ENCODE data around the gene ATF3. TPM values are rescaled to one million over a fixed set of nuclear protein-coding genes. Genes with fewer than 3 reads are reported as not detected.
A peak's percentile ranks its signal among the peaks of the same experiment; 100 is the strongest.

Gene ATF3
- 37.0 TPM for polyA plus RNA-seq (2013, experiment 1 of 4)
- polyA plus RNA-seq (2013, experiment 2 of 4), result 42.6 TPM
- polyA plus RNA-seq (2013, experiment 3 of 4), result 26.2 TPM
- 36.8 TPM for polyA plus RNA-seq (2013, experiment 4 of 4)

- Histone ChIP-seq H3K4me3 (ENCODE audit: insufficient read depth, low read depth, low read length) (peak within 1 kb of the TSS; percentile 75), H3K27ac (ENCODE audit: insufficient read depth, low read depth, low read length, poor library complexity, severe bottlenecking) (peak within 1 kb of the TSS; percentile 93), H3K9me3 (ENCODE audit: control insufficient read depth, low read length) (no peaks in the 10 kb centered on the region), H3K36me3 (ENCODE audit: control insufficient read depth, insufficient read depth, low read length) (no peaks in the 10 kb centered on the region), H3K27me3 (ENCODE audit: control insufficient read depth, insufficient read depth, low read length, poor library complexity, severe bottlenecking) (peaks cover 53% of the 10 kb centered on the region), H3K4me1 (ENCODE audit: control insufficient read depth, insufficient read depth, low read length) (peaks cover 60% of the 10 kb centered on the region)
- WGBS, 2 experiments, result 0% methylated on average over 54 of the region's 54 CpGs
Measured at GRCh38 chr1:212608392-212608958, at the start of gene ATF3. ATF3 (plus strand) TSS chr1:212608761; CDS start chr1:212615022, 6,261 bp downstream.

GRCh38 chr1:212559929-212560328 lies 48.6 kb upstream of the ATF3 start:
- H3K36me3 ChIP-seq (ENCODE audit: control insufficient read depth, insufficient read depth, low read length), result no peaks in the 10 kb centered on the region
- WGBS, 2 experiments, result 93 to 95% methylated on average over 11 of the region's 11 CpGs
- peaks cover 5% of the 10 kb centered on the region for H3K4me1 ChIP-seq (ENCODE audit: control insufficient read depth, insufficient read depth, low read length)
- no peak overlapping the region for H3K27ac ChIP-seq (ENCODE audit: insufficient read depth, low read depth, low read length, poor library complexity, severe bottlenecking)
- no peak overlapping the region for H3K4me3 ChIP-seq (ENCODE audit: insufficient read depth, low read depth, low read length)
- peaks cover 21% of the 10 kb centered on the region for H3K27me3 ChIP-seq (ENCODE audit: control insufficient read depth, insufficient read depth, low read length, poor library complexity, severe bottlenecking)
- no peaks in the 10 kb centered on the region for H3K9me3 ChIP-seq (ENCODE audit: control insufficient read depth, low read length)

DNA sequence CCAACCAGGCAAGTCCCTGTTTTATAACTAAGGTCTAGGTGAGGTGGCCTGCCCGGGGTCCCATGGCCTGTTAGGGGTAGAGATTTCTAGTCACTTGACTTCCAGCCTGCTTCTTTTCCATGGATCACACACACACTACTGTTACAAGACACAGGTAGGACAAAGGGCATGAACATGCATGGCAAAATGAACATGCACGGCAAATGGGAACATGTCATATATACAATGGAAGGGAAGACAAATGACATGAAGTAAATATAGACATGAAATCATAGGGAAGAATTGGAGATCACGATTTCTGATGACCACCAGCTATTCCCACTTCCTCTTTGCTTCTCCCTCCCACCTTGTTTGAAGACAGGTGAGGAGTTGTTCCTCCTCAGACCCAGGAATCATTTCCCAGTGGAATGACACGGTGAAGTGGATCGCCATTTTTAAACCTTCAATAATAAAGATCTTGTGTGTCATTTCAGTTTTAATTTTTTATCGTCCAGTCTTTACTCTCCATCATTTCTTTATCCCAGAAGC lies 47.6 kb upstream of the ATF3 start:
- Histone ChIP-seq H3K27ac (ENCODE audit: insufficient read depth, low read depth, low read length, poor library complexity, severe bottlenecking) (no peak overlapping the region), H3K36me3 (ENCODE audit: control insufficient read depth, insufficient read depth, low read length) (no peaks in the 10 kb centered on the region), H3K27me3 (ENCODE audit: control insufficient read depth, insufficient read depth, low read length, poor library complexity, severe bottlenecking) (peaks cover 21% of the 10 kb centered on the region), H3K4me1 (ENCODE audit: control insufficient read depth, insufficient read depth, low read length) (peaks cover 5% of the 10 kb centered on the region), H3K9me3 (ENCODE audit: control insufficient read depth, low read length) (no peaks in the 10 kb centered on the region), H3K4me3 (ENCODE audit: insufficient read depth, low read depth, low read length) (no peak overlapping the region)
- WGBS, 2 experiments, result 96 to 99% methylated on average over 5 to 6 of the region's 6 CpGs

DNA sequence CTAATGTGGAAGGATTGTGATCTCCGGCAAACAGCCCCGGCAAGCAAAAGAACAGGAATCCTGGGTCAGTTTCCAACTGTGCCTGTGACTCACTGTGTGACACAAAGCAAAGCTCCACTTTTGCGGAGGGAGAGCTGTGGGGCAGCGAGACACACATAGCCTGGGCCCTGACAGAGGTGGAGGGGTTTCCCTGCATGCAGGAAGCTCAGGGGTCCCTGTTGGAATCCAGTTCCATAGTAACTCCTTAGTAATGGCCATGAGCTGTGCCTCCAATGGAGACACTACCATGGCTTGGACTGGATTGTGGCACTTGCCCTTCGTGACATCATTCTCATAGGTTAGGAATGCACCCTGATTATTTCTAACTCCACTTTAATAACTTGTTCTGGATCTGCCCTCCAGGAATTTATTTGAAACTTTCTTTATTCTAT lies 47.0 kb upstream of the ATF3 start:
- Histone ChIP-seq H3K9me3 (ENCODE audit: control insufficient read depth, low read length) (no peaks in the 10 kb centered on the region), H3K4me3 (ENCODE audit: insufficient read depth, low read depth, low read length) (no peak overlapping the region), H3K27ac (ENCODE audit: insufficient read depth, low read depth, low read length, poor library complexity, severe bottlenecking) (no peak overlapping the region), H3K4me1 (ENCODE audit: control insufficient read depth, insufficient read depth, low read length) (peaks cover 10% of the 10 kb centered on the region), H3K36me3 (ENCODE audit: control insufficient read depth, insufficient read depth, low read length) (no peaks in the 10 kb centered on the region), H3K27me3 (ENCODE audit: control insufficient read depth, insufficient read depth, low read length, poor library complexity, severe bottlenecking) (peaks cover 21% of the 10 kb centered on the region)
- 77 to 81% methylated on average over 5 of the region's 5 CpGs for WGBS, 2 experiments

- peaks cover 18% of the 10 kb centered on the region for H3K4me1 ChIP-seq (ENCODE audit: control insufficient read depth, insufficient read depth, low read length)
- H3K27ac ChIP-seq (ENCODE audit: insufficient read depth, low read depth, low read length, poor library complexity, severe bottlenecking), result no peak overlapping the region
- no peaks in the 10 kb centered on the region for H3K9me3 ChIP-seq (ENCODE audit: control insufficient read depth, low read length)
- H3K27me3 ChIP-seq (ENCODE audit: control insufficient read depth, insufficient read depth, low read length, poor library complexity, severe bottlenecking), result peaks cover 9% of the 10 kb centered on the region
- 93% methylated on average over 4 of the region's 4 CpGs for WGBS, 2 experiments
- no peak overlapping the region for H3K4me3 ChIP-seq (ENCODE audit: insufficient read depth, low read depth, low read length)
- no peaks in the 10 kb centered on the region for H3K36me3 ChIP-seq (ENCODE audit: control insufficient read depth, insufficient read depth, low read length)
Measured at GRCh38 chr1:212562771-212563170, 45.8 kb upstream of the ATF3 start.

GRCh38 chr1:212565079-212565478 lies 43.5 kb upstream of the ATF3 start:
- Histone ChIP-seq H3K27me3 (ENCODE audit: control insufficient read depth, insufficient read depth, low read length, poor library complexity, severe bottlenecking) (no peaks in the 10 kb centered on the region), H3K9me3 (ENCODE audit: control insufficient read depth, low read length) (no peaks in the 10 kb centered on the region), H3K4me3 (ENCODE audit: insufficient read depth, low read depth, low read length) (no peak overlapping the region), H3K36me3 (ENCODE audit: control insufficient read depth, insufficient read depth, low read length) (no peaks in the 10 kb centered on the region), H3K4me1 (ENCODE audit: control insufficient read depth, insufficient read depth, low read length) (peaks cover 13% of the 10 kb centered on the region), H3K27ac (ENCODE audit: insufficient read depth, low read depth, low read length, poor library complexity, severe bottlenecking) (no peak overlapping the region)
- 88 to 95% methylated on average over 4 of the region's 4 CpGs for WGBS, 2 experiments

- H3K9me3 ChIP-seq (ENCODE audit: control insufficient read depth, low read length), result no peaks in the 10 kb centered on the region
- H3K27ac ChIP-seq (ENCODE audit: insufficient read depth, low read depth, low read length, poor library complexity, severe bottlenecking), result no peak overlapping the region
- no peaks in the 10 kb centered on the region for H3K36me3 ChIP-seq (ENCODE audit: control insufficient read depth, insufficient read depth, low read length)
- H3K27me3 ChIP-seq (ENCODE audit: control insufficient read depth, insufficient read depth, low read length, poor library complexity, severe bottlenecking), result no peaks in the 10 kb centered on the region
- no peak overlapping the region for H3K4me3 ChIP-seq (ENCODE audit: insufficient read depth, low read depth, low read length)
- 90 to 91% methylated on average over 6 of the region's 6 CpGs for WGBS, 2 experiments
- peaks cover 13% of the 10 kb centered on the region for H3K4me1 ChIP-seq (ENCODE audit: control insufficient read depth, insufficient read depth, low read length)
Measured at GRCh38 chr1:212565571-212566305, 42.8 kb upstream of the ATF3 start.

DNA sequence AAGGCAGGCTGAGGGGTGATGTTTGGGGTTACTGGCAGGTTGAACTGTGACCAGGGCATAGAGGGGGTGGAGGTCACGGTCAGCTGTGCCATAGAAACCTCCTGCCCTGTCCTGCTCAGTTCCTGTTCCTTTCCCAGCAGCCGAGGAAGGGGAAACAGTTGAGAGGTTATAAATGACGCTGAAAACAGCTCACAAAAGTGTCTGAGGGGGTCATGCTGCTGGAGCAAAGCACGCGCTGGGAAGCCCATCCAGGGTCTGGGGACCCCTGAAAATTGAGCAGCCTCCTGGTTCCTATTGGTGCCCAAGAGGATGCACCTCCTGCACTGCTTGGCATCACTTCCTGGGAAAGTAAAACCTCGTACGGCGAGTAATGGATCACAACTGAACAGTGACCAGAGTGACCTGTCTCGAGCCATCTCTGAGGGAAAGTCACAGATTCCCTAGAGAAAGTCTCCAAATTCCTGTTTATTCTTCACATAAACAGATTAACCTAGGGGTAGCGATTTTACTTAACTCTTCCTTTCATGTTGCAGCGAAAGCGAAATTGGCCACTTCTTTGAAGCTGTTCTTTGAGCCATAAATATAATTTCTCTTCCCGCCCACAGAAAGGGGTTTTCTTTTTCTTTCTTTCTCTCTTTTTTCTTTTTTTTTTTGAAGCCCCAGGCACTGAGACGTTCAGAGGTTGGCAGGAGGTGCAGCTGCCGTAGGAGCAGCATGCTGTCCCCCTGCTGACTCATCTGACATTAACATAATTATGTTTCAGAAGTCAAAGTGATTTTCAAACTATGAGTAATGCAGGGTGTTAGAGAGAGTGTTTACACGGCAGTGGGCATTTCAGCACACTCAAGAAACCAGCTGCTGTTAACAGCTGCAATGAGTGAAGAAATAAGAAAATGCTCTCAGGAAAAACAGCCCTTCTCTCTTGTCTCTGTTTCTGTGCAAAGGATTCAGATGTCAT lies 41.8 kb upstream of the ATF3 start:
- H3K4me3 ChIP-seq (ENCODE audit: insufficient read depth, low read depth, low read length), result no peak overlapping the region
- WGBS, 2 experiments, result 59 to 60% methylated on average over 16 of the region's 16 CpGs

DNA sequence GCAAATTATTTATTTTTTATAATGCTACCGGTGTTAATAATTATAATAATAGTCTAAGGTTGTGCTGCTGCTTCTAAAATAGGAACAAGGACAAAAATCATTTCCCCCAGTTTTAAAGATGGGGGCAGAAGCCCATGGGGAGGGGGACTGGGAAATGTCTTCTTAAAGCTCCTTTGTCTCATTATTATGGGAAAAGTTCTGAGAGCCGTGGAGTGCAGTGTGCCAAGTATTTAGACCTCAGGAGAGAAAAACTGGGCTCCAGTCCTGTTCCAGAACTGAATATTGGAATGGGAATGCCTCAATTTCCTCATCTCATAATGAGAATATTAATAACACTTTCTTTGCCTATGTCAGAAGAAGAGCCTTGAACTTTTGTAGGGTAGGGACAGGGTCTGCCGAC lies 40.9 kb upstream of the ATF3 start:
- Histone ChIP-seq H3K4me3 (ENCODE audit: insufficient read depth, low read depth, low read length) (no peak overlapping the region), H3K27me3 (ENCODE audit: control insufficient read depth, insufficient read depth, low read length, poor library complexity, severe bottlenecking) (no peaks in the 10 kb centered on the region), H3K27ac (ENCODE audit: insufficient read depth, low read depth, low read length, poor library complexity, severe bottlenecking) (no peak overlapping the region), H3K9me3 (ENCODE audit: control insufficient read depth, low read length) (no peaks in the 10 kb centered on the region), H3K36me3 (ENCODE audit: control insufficient read depth, insufficient read depth, low read length) (no peaks in the 10 kb centered on the region), H3K4me1 (ENCODE audit: control insufficient read depth, insufficient read depth, low read length) (peaks cover 13% of the 10 kb centered on the region)
- 90 to 92% methylated on average over 3 of the region's 3 CpGs for WGBS, 2 experiments

More for the DNA sequence above, 41.8 kb upstream of the ATF3 start:
- Histone ChIP-seq H3K9me3 (ENCODE audit: control insufficient read depth, low read length) (no peaks in the 10 kb centered on the region), H3K36me3 (ENCODE audit: control insufficient read depth, insufficient read depth, low read length) (no peaks in the 10 kb centered on the region), H3K27ac (ENCODE audit: insufficient read depth, low read depth, low read length, poor library complexity, severe bottlenecking) (peak overlapping the region; percentile 74), H3K4me1 (ENCODE audit: control insufficient read depth, insufficient read depth, low read length) (peaks cover 13% of the 10 kb centered on the region), H3K27me3 (ENCODE audit: control insufficient read depth, insufficient read depth, low read length, poor library complexity, severe bottlenecking) (no peaks in the 10 kb centered on the region)

All from ectodermal cell (in vitro differentiated cells).